BLaER1 (cell line): Measurements from ENCODE around the gene KLHL40.

Experiments
- H3K27ac ChIP-seq: shearing (Covaris generic); formaldehyde crosslinking; 2 replicates; pipeline ENCODE4 v1.8.1; 2022
- H3K27me3 ChIP-seq: shearing (Covaris generic); formaldehyde crosslinking; 2 replicates; pipeline ENCODE4 v1.8.1; 2022
- H3K36me3 ChIP-seq: shearing (Covaris generic); formaldehyde crosslinking; 2 replicates; pipeline ENCODE4 v1.8.1; 2022
- H3K4me1 ChIP-seq: shearing (Covaris generic); formaldehyde crosslinking; 2 replicates; pipeline ENCODE4 v1.8.1; 2022
- H3K4me2 ChIP-seq: shearing (Covaris generic); formaldehyde crosslinking; 2 replicates; pipeline ENCODE4 v1.8.1; 2022
- H3K4me3 ChIP-seq: shearing (Covaris generic); formaldehyde crosslinking; 2 replicates; pipeline ENCODE4 v1.8.1; 2022
- H3K9ac ChIP-seq: shearing (Covaris generic); formaldehyde crosslinking; 2 replicates; pipeline ENCODE4 v1.8.1; 2022
- H3K9me3 ChIP-seq: shearing (Covaris generic); formaldehyde crosslinking; 2 replicates; pipeline ENCODE4 v1.8.1; 2022
- H4K20me1 ChIP-seq: shearing (Covaris generic); formaldehyde crosslinking; 2 replicates; pipeline ENCODE4 v1.8.1; 2022
- Cebpa-rat ChIP-seq: shearing (Covaris generic); IDR thresholded peaks from 2 replicates; pipeline ENCODE4 v1.8.1; 2022

KLHL40 gene

GRCh38 chr3:42651248-42652091 lies 33.9 kb upstream of the KLHL40 start:
- TF ChIP-seq Cebpa-rat = no peak
- Histone ChIP-seq H3K9me3 (no peaks in the 10 kb centered on the region), H3K4me1 (peaks cover 57% of the 10 kb centered on the region), H4K20me1 (peaks cover 50% of the 10 kb centered on the region), H3K9ac (peak overlapping the region; percentile 93), H3K4me3 (no peak overlapping the region), H3K27me3 (no peaks in the 10 kb centered on the region), H3K27ac (peak overlapping the region; percentile 96), H3K4me2 (peak overlapping the region; percentile 100), H3K36me3 (peaks cover 45% of the 10 kb centered on the region)

GRCh38 chr3:42652251-42652610 lies 33.1 kb upstream of the KLHL40 start:
- peak overlapping the region; percentile 100 for H3K4me2 ChIP-seq
- peaks cover 58% of the 10 kb centered on the region for H3K4me1 ChIP-seq
- TF ChIP-seq Cebpa-rat = no peak
- H3K9ac ChIP-seq = peak overlapping the region; percentile 93
- peak overlapping the region; percentile 96 for H3K27ac ChIP-seq
- no peaks in the 10 kb centered on the region for H3K27me3 ChIP-seq
- no peaks in the 10 kb centered on the region for H3K9me3 ChIP-seq
- peaks cover 37% of the 10 kb centered on the region for H3K36me3 ChIP-seq
- peaks cover 44% of the 10 kb centered on the region for H4K20me1 ChIP-seq
- peak overlapping the region; percentile 90 for H3K4me3 ChIP-seq

GRCh38 chr3:42652611-42653302 lies 32.6 kb upstream of the KLHL40 start:
- peak overlapping the region; percentile 96 for H3K27ac ChIP-seq
- no peaks in the 10 kb centered on the region for H3K9me3 ChIP-seq
- peak overlapping the region; percentile 93 for H3K9ac ChIP-seq
- TF ChIP-seq Cebpa-rat = no peak
- H3K36me3 ChIP-seq = peaks cover 32% of the 10 kb centered on the region
- peaks cover 39% of the 10 kb centered on the region for H4K20me1 ChIP-seq
- no peaks in the 10 kb centered on the region for H3K27me3 ChIP-seq
- peaks cover 63% of the 10 kb centered on the region for H3K4me1 ChIP-seq
- peak overlapping the region; percentile 90 for H3K4me3 ChIP-seq
- H3K4me2 ChIP-seq = peak overlapping the region; percentile 100

- no peak for TF ChIP-seq Cebpa-rat
- peak overlapping the region; percentile 93 for H3K9ac ChIP-seq
These were observed 32.1 kb upstream of the KLHL40 start for GRCh38 chr3:42653303-42653559.

GRCh38 chr3:42653560-42654330 lies 31.6 kb upstream of the KLHL40 start, which contains the start of gene ZBTB47:
Gene ZBTB47, plus strand, starts transcription at chr3:42653697. Its CDS starts 4,659 bp downstream, at chr3:42658356.
- Histone ChIP-seq H3K4me3 (peak within 1 kb of the TSS; percentile 90), H3K4me2 (peak within 1 kb of the TSS; percentile 100), H3K36me3 (peaks cover 26% of the 10 kb centered on the region), H3K27ac (peak within 1 kb of the TSS; percentile 96), H3K9me3 (no peaks in the 10 kb centered on the region), H3K27me3 (no peaks in the 10 kb centered on the region), H3K4me1 (peaks cover 73% of the 10 kb centered on the region), H4K20me1 (peaks cover 30% of the 10 kb centered on the region), H3K9ac (peak within 1 kb of the TSS; percentile 93)
- TF ChIP-seq Cebpa-rat = no peak

More at GRCh38 chr3:42653303-42653559, 32.1 kb upstream of the KLHL40 start:
- H3K4me3 ChIP-seq = peak overlapping the region; percentile 90
- no peaks in the 10 kb centered on the region for H3K27me3 ChIP-seq
- H3K36me3 ChIP-seq = peaks cover 27% of the 10 kb centered on the region
- H3K4me2 ChIP-seq = peak overlapping the region; percentile 100
- peaks cover 68% of the 10 kb centered on the region for H3K4me1 ChIP-seq
- H3K27ac ChIP-seq = peak overlapping the region; percentile 96
- H4K20me1 ChIP-seq = peaks cover 34% of the 10 kb centered on the region
- H3K9me3 ChIP-seq = no peaks in the 10 kb centered on the region

GRCh38 chr3:42654331-42655201 lies 30.8 kb upstream of the KLHL40 start:
- peaks cover 19% of the 10 kb centered on the region for H3K36me3 ChIP-seq
- H3K4me1 ChIP-seq = peaks cover 80% of the 10 kb centered on the region
- peaks cover 25% of the 10 kb centered on the region for H4K20me1 ChIP-seq
- peak overlapping the region; percentile 96 for H3K27ac ChIP-seq
- H3K27me3 ChIP-seq = no peaks in the 10 kb centered on the region
- H3K9me3 ChIP-seq = no peaks in the 10 kb centered on the region
- peak overlapping the region; percentile 100 for H3K4me2 ChIP-seq
- H3K4me3 ChIP-seq = peak overlapping the region; percentile 90
- peak overlapping the region; percentile 93 for H3K9ac ChIP-seq
- no peak for TF ChIP-seq Cebpa-rat

GRCh38 chr3:42655331-42655888 lies 29.9 kb upstream of the KLHL40 start:
- peak overlapping the region; percentile 100 for H3K4me2 ChIP-seq
- peak overlapping the region; percentile 90 for H3K4me3 ChIP-seq
- H3K4me1 ChIP-seq = peaks cover 89% of the 10 kb centered on the region
- H3K27me3 ChIP-seq = no peaks in the 10 kb centered on the region
- peaks cover 17% of the 10 kb centered on the region for H4K20me1 ChIP-seq
- no peak for TF ChIP-seq Cebpa-rat
- H3K27ac ChIP-seq = peak overlapping the region; percentile 96
- peaks cover 11% of the 10 kb centered on the region for H3K36me3 ChIP-seq
- peak overlapping the region; percentile 93 for H3K9ac ChIP-seq
- H3K9me3 ChIP-seq = no peaks in the 10 kb centered on the region

GRCh38 chr3:42655980-42656679 lies 29.2 kb upstream of the KLHL40 start:
- H3K27ac ChIP-seq = peak overlapping the region; percentile 96
- H3K27me3 ChIP-seq = no peaks in the 10 kb centered on the region
- H3K9me3 ChIP-seq = no peaks in the 10 kb centered on the region
- no peak overlapping the region for H3K4me3 ChIP-seq
- no peak overlapping the region for H3K9ac ChIP-seq
- H4K20me1 ChIP-seq = peaks cover 11% of the 10 kb centered on the region
- peak overlapping the region; percentile 100 for H3K4me2 ChIP-seq
- H3K4me1 ChIP-seq = peaks cover 92% of the 10 kb centered on the region
- TF ChIP-seq Cebpa-rat = no peak
- peaks cover 10% of the 10 kb centered on the region; the same call in 1 of the 2 replicates for H3K36me3 ChIP-seq
